Stomach (tissue), 4 donors: ENCODE results near the gene CPLX4.

Experiments used
- POLR2A ChIP-seq, 4 donors: fragments of 450-650 bp; IDR thresholded peaks; one replicate each; pipeline ENCODE4 v1.6.1; 2016; ENCODE audit warnings: antibody characterized with exemption in 4 of 4, control low read depth in 2 of 4, mild to moderate bottlenecking in 1 of 4, moderate library complexity in 1 of 4
- TF ChIP-seq, protein P1 (sequence below), 7 experiments: fragments of 450-650 bp in 4 of 7; fragments of 200-600 bp in 3 of 7; sonication (generic) in 3 of 7; IDR thresholded peaks; one replicate each; pipeline ENCODE4 v1.5.1; 2016 to 2019; ENCODE audit warnings: antibody characterized with exemption in 7 of 7, control low read depth in 2 of 7, mild to moderate bottlenecking in 1 of 7

- TF ChIP-seq, protein P1, sequence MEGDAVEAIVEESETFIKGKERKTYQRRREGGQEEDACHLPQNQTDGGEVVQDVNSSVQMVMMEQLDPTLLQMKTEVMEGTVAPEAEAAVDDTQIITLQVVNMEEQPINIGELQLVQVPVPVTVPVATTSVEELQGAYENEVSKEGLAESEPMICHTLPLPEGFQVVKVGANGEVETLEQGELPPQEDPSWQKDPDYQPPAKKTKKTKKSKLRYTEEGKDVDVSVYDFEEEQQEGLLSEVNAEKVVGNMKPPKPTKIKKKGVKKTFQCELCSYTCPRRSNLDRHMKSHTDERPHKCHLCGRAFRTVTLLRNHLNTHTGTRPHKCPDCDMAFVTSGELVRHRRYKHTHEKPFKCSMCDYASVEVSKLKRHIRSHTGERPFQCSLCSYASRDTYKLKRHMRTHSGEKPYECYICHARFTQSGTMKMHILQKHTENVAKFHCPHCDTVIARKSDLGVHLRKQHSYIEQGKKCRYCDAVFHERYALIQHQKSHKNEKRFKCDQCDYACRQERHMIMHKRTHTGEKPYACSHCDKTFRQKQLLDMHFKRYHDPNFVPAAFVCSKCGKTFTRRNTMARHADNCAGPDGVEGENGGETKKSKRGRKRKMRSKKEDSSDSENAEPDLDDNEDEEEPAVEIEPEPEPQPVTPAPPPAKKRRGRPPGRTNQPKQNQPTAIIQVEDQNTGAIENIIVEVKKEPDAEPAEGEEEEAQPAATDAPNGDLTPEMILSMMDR (IDR thresholded peaks at IDR 0.05): no peak
- no peak for TF ChIP-seq POLR2A (IDR thresholded peaks at IDR 0.05)
These were observed 14.5 kb upstream of the CPLX4 start for GRCh38 chr18:59332986-59333385.
